ENCODE results near the gene SLC9C2.
"Not testable (repeated sequence)": the region's sequence is repeated elsewhere in the genome, so short reads cannot be mapped to it uniquely, and the experiment has no call there.

SLC9C2 gene

GRCh38 chr1:173484276-173484675 lies 118.6 kb downstream of the SLC9C2 start:
- DNase-seq, result no peak

DNA sequence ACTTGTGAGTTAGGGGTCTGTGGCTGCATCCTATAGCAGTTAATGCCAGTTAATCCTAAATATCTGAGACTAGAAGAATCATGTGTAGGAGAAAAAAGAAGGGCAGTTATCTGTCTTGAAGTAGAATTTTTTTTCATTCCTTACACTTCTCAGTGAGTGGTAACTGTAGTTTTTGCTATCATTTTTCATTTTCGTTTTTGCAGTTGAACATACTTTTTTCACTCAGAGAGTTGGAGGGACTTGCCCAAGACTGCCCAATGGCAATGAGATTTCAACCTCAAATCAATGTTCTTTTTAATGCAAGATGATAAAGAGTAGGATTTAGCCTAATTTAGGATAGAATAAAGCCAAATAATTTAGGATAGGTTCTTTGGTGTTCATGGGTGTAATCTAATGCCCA lies 120.2 kb downstream of the SLC9C2 start:
- no peak for DNase-seq

DNA sequence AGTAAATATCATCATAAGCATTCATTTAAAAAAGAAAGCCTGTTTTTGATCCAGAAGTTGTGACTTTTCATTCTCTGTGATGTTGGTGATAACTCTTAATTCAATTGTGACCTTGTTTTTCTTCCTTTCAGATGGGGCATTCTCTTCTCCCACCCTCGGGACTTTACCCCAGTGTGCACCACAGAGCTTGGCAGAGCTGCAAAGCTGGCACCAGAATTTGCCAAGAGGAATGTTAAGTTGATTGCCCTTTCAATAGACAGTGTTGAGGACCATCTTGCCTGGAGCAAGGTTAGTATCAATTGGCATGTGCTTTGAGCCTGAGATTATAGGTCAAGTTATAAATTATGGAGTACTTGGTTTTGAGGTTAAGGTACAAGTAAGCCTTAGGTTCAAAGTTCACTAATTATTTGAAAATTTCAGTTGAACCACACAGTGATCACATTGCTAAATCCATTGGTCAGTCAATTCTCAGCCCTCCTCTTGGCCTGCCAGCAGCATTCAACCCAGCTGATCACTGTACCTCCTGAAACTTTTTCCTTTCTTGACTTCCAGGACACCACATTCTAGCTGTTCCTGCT lies 121.6 kb downstream of the SLC9C2 start:
- no peak for DNase-seq

DNA sequence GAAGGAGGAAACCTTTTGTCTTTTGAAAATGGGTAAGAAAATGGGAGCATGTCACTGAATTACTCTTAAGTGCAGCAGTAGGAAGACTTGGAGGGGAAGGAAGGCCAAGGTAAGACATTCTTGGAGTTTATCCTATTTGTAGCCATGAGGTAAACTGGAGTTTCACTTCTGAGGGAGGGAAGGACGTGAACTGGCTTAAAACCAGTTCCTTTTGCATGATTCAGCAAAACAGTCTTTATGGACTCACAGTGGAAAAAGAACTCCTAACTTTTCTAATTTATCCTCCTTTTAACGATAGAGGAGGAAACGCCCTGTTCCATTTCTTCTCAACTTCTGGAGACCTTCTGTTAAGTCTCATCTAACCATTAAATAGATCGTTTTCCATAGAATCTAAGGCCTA lies 123.2 kb downstream of the SLC9C2 start:
- DNase-seq, result no peak

DNA sequence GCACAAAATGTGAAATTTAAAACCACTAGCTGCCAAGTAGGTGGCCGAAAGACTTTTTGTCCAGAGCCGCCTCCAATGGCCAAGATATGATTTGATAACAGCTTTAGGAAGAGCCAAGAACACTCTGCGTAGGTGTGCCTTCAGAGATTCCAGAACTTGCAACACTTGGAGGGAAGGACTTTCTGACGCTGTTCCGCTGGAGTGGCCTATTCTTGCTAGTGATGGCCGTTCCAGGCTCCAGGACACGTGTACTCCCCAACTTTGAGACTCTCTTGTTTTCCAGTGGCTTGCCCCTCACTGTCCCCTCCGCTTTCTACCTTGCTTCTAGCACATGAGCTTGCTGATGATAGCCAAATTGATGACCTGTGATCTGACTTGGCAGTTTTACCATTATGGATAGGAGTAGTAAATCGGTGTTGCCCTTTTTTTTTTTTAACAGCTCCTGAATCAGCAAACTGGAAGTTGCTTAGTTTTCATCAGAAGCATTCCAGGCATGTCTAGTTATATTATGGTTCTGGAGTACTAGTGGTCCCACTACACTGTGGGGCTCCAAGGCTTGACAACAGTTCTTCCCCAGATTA lies 124.7 kb downstream of the SLC9C2 start:
- no peak for DNase-seq

- DNase-seq, result no peak
These were observed 125.4 kb downstream of the SLC9C2 start, which contains the start of gene PRDX6 for GRCh38 chr1:173477286-173478093. PRDX6 (plus strand) TSS chr1:173477335; CDS start chr1:173477398, 63 bp downstream.

GRCh38 chr1:173476665-173477285 lies 126.1 kb downstream of the SLC9C2 start:
- DNase-seq, result peak; percentile 89

DNA sequence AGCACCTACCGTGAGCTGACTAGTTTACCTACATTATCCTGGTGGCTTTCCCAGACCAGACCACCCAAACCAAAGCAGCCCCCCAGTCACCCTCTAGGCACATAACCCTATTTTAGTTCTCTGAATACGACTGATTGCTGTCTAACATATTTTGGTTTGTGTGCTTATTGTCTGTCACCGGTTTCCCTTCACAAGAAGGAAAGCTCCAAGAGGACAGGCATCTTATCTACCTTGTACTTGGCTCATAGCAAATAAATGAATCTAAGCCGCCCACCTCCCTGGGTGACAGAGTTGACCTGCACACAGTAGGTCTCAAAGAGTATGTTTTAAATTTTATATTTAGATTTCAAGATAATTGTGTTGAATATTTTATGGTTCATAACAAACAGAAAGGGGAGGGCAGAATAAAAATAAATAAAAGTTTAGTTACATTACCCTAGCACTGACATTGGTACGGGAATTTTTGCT lies 126.6 kb downstream of the SLC9C2 start:
- DNase-seq, result no peak

DNA sequence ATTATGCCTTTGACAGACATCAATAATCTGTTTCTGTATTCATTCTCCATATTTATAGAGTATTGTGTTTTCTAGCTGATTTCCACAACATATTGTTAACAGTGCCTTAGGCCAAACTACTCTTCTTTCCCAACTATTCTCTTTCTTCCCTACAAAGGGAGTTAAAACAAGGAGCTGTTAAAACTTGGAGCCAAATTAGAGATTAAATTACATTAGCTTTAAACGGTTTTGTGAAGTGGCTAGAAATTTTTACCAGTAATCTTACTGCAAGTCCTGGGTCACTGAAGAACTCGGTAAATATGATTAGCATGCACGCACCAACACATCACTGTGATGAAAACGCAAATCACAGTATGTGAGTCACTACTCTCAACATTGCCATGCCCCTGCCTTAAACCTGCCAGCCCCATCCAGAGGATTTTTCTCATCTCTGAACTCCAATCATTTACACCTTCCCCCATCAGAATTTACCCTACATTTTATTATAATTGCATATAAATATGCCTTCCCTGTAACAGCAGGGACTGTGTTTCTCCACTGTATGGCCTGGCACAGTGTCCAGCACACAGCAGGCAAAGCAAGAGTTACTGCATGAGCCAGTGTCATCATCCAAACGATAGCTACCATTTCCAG lies 127.2 kb downstream of the SLC9C2 start:
- no peak for DNase-seq

GRCh38 chr1:173474780-173475421 lies 128.0 kb downstream of the SLC9C2 start:
- DNase-seq, result not testable (repeated sequence)

DNA sequence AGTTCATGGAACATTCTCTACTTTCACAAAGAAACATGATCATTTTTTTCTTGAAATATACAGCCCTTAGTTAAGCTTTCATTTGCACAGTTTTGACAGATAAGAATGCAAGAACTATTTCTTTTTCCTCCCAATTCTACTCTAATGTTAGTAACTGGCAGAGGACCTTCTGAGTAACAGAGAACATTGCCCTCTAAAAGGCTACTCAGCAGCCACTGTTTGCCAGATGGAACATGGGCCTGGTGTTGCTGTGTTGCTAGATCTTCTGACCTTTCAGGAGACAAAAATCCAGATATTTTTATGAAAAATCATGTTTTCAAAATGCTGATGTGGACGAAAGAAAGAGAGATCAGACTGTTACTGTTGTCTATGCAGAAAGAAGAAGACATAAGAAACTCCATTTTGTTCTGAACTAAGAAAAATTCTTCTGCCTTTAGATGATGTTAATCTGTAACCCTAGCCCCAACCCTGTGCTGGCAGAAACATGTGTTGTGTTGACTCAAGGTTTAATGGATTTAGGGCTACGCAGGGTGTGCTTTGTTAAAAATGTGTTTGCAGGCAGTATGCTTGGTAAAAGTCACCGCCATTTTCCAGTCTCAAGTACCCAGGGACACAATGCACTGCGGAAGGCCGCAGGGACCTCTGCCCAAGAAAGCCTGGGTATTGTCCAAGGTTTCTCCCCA lies 128.6 kb downstream of the SLC9C2 start:
- DNase-seq, result no peak

- no peak for DNase-seq
These were observed 129.3 kb downstream of the SLC9C2 start for GRCh38 chr1:173473599-173474011.

GRCh38 chr1:173470608-173471007 lies 132.3 kb downstream of the SLC9C2 start:
- no peak for DNase-seq

DNA sequence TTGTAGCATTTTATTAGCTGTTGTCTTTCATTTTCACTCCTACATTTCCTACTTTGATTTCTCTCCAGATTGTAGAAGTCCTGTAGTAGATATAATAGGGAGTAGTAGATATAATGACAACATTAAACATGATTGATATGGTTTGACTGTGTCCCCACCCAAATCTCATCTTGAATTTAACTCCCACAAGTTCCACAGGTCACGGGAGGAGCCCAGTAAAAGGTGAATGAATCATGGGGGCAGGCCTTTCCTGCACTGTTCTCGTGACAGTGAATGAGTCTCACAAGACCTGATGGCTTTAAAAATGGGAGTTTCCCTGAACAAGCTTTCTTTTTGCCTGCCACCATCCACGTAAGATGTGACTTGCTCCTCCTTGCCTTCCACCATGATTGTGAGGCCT lies 133.2 kb downstream of the SLC9C2 start:
- no peak for DNase-seq

GRCh38 chr1:173467426-173467825 lies 135.4 kb downstream of the SLC9C2 start:
- DNase-seq, result no peak

DNA sequence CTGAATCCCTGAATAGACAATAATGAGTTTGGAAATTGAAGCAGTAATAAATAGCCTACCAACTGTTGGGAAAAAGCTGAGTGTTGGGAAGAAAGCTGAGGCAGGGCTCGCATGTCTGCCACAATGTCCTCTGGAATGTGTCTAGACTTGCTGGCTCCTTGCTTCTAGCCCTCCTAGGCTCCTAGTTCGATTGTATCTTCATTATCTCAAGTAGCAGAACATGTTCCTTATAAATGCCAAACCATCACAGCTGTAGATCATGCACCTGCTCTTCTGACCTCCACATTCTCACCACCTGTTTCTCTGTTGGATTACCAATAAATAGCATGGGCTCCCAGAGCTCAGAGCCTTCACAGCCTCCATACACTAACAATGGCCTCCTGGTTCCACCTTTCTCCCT lies 138.7 kb downstream of the SLC9C2 start:
- not testable (repeated sequence) for DNase-seq

DNA sequence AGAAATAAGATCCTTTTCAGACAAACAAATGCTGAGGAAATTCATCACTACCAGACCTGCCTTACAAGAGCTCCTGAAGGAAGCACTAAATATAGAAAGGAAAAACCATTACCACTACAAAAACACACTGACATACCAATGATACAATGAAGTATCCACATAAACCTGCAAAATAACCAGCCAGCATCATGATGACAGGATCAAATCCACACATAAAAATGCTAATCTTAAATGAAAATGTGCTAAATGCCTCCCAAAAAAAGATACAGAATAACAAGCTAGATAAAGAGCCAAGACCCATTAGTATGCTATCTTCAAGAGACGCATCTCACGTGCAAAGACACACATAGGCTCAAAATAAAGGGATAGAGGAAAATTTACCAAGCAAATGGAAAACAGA lies 140.2 kb downstream of the SLC9C2 start:
- not testable (repeated sequence) for DNase-seq

GRCh38 chr1:173459885-173460284 lies 143.0 kb downstream of the SLC9C2 start:
- DNase-seq, result no peak

- DNase-seq, result no peak
These were observed 147.8 kb downstream of the SLC9C2 start for GRCh38 chr1:173454966-173455524.

GRCh38 chr1:173453982-173454381 lies 148.9 kb downstream of the SLC9C2 start:
- no peak for DNase-seq

- DNase-seq, result no peak
These were observed 150.9 kb downstream of the SLC9C2 start for GRCh38 chr1:173451981-173452380.

Measured in NCI-H774 (cell line).